ENCODE data around the gene GFI1B.

DNA sequence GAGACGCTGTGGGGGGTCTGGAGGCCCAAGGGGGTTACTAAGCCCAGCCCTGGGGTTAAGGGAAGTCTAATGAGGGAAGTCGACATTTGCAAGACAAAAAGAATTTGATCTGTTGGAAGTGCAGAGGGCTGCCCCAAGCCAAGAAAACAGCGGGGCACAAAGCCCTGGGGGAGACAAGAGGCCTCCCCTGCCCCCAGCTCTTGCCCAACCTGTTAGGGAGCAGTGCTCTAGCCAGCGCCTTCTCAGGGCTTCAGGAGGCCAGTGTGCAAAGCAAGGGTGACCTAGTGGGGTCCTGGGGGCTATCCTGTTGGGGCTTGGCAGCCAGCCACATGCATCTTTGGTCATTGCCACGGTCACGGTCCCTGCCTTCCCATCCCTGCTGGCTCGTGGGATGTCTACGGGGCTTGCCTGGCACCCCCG is 25.2 kb downstream of the GFI1B start:
- TF ChIP-seq ZNF274 (IDR thresholded peaks at IDR 0.05; ENCODE audit: low read depth, low read length) (no peak), YY1 (IDR thresholded peaks at IDR 0.05; ENCODE audit: insufficient read depth, insufficient read length) (no peak), SUZ12 (IDR thresholded peaks at IDR 0.05; ENCODE audit: extremely low read depth, insufficient read depth, insufficient read length) (no peak)

All from NT2/D1 (cell line).